GM18867 (cell line): Measurements from ENCODE around the gene PRPF38A.
A peak's percentile ranks its signal among the peaks of the same experiment; 100 is the strongest.
"Not testable (repeated sequence)": the region's sequence is repeated elsewhere in the genome, so short reads cannot be mapped to it uniquely, and the experiment has no call there.

Source experiments
- ATAC-seq: cut with Tn5 transposase; IDR thresholded peaks from one replicate; pipeline ENCODE4 v1.9.1; 2021; ENCODE audit warnings: mild to moderate bottlenecking, moderate library complexity; ENCODE audit not compliant: unreplicated experiment

Gene PRPF38A

GRCh38 chr1:52404116-52404974 lies at the start of gene PRPF38A, which contains the start of gene ORC1:
TSS of gene PRPF38A (plus strand) at chr1:52404602. CDS start at chr1:52404750, 148 bp downstream.
TSS of gene ORC1 (minus strand) at chr1:52404423. CDS start at chr1:52402223, 2,200 bp downstream.
- ATAC-seq = peak; percentile 90

DNA sequence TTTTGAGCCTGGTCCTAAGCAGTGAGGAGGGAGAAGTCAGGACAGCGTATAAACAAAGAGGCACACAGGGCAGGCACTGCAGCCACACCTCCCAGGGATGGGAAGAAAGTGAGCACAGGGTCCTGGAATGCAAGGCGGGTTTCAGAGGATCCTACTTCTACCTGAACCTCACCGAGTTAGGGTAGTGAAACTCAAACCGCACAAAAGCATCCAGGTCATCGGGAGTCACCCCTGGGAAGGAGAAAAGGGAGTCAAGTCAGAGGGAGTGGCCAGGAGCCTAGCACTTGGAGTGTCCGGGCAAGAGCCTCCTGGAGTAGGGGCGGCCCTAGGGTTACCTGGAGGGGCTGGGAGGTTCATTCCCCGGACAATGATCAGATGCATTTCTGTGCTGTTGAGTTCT lies 49.0 kb upstream of the PRPF38A start:
- ATAC-seq = no peak

DNA sequence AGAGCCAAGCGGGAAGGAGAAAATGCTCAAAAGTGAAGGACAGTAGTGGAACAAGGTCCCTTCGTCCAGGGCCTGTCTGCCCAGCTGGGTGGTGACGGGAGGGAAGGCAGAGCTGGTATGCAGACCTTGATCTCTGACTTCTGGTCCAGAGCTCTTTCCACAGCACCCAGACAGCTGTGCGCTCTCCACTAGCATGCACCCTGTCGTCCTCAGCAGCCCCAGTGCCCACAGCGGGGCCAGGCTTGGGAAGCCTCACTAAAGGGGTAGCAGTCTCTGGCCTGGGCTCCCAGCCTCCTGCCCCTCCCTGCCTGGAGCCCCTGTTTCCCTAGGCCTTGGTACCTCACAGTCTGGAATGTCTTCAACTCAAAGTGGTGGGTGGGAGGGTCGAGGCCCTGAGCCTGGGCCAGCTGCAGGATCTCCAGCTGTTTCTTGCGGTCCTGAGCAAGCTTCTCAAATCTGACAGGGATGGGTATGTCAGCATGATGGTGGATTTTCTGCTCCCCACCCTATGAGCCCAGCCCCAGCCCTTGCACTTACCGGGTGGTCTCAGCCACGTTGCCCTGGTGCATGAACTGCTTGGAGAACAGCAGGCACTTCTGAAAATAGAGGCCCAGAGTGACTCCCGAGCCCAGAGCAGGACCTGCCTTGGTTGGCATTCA lies 48.4 kb upstream of the PRPF38A start:
- no peak for ATAC-seq

DNA sequence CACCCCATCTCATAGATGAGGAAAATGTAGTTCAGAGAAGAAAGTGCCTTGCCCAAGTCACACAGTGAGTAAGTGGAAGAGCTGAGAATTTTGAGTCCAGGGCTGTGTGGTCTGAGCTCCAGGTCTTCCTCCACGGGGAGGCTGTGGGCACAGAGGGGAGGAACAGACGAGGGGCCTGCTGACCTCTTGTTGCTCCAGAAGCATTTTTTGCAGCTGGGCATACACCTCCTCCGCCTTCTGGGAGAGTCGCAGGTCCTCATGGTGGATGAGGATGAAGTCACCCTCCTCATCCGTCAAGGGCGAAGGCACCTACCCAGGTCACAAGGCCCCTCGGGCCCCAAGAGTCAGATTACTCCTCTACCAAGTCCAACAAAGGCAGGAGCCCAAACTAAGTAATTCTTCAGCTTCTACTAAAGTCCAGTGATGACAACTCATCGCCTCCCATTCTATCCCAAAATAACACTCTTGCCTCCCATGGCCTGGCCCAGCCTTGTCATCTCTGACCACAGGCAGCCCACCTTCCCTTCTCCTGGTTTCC lies 47.5 kb upstream of the PRPF38A start:
- ATAC-seq = no peak

- ATAC-seq = no peak
Observed at GRCh38 chr1:52357397-52357796, 47.0 kb upstream of the PRPF38A start.

- ATAC-seq = no peak
Observed at GRCh38 chr1:52358851-52359497, 45.4 kb upstream of the PRPF38A start.

DNA sequence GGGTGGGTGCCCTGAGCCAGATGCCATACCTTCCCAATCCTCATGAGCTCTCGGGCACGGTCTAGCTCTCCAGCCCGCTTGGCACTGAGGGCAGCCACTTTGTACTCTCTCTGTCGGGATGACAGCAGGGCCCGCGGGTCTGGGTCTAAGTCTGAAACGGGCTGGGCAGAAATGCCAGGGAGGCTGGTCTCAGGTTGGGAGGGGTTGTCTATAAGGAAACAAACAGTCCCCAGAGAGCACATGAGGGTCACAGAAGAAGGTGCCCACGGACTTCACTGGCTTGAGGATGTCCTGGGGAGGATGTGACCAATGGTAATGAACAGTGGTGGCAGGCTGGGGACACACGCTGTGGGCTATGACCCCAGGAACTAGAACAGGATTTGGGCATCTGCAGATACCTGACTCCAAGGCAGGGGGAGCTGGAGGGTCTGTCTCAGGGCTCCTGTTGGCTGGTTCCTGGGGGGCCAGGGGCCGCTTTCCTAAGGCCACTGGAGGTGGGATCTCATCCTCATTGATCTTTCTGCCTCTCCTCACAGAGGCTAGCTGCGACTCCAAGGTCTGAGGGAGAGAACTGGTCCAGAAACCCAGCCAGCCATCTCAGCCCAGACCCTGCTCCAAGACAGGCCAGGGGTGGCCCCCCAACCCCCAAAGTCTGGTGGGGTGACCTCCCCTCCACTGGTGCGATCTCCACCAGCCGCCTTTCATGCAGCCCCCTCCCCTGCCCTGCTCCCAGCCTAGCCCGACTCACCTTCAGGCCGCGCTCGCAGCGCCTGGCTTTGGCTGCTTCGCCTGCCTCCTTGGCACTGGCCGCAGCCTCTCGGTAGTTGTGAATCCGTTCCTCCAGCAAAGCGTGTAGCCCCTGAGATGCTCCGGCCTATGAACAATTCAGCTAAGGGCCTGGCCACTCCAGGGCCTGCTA lies 44.5 kb upstream of the PRPF38A start:
- no peak for ATAC-seq

DNA sequence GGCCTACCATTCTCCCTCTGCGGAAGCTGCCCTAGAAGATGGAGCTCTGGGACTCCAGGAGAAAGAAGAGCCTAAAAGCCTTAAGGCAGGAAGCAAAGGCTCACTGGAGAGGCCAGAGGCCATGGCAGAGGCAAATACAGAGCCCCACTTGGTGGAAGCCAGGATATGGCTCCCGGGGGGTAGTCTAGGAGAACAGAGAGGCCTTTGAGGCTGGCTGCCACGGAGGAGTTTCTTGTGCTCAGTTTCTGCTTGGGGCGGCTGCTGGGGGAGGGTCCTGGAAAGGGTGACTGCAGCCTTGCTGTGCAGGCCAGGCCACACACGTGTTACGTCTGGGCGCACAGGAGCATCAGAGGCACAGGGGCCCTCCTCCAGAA lies 43.8 kb upstream of the PRPF38A start:
- ATAC-seq = no peak

DNA sequence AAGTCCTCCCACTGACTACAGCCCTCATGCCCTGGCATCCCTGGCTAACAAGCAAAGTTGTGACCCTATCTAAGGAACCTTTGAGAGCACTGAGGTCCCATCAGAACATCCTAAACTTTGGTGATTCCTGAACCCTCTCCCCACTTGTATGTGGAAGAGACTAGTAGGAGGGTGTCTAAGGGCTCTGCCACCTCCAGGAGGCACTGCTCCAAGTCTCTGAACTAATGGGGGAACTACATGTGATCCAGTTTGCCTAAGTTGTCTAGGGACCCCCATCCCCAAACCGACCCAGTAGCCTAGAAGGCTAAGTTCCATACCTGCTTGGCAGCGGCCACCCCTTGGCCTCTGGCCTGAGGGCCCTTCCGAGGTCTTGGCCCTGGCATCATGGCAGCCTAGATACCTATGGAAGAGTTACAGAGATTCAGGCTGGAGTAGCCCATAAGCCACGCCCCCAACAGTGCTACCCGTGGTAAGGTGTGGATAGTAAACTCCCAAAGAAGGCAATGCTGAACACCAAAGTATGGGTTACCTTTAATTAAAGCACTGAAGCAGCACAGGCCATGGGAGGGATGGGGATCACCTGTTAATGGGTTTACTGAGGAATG lies 40.1 kb upstream of the PRPF38A start:
- no peak for ATAC-seq

DNA sequence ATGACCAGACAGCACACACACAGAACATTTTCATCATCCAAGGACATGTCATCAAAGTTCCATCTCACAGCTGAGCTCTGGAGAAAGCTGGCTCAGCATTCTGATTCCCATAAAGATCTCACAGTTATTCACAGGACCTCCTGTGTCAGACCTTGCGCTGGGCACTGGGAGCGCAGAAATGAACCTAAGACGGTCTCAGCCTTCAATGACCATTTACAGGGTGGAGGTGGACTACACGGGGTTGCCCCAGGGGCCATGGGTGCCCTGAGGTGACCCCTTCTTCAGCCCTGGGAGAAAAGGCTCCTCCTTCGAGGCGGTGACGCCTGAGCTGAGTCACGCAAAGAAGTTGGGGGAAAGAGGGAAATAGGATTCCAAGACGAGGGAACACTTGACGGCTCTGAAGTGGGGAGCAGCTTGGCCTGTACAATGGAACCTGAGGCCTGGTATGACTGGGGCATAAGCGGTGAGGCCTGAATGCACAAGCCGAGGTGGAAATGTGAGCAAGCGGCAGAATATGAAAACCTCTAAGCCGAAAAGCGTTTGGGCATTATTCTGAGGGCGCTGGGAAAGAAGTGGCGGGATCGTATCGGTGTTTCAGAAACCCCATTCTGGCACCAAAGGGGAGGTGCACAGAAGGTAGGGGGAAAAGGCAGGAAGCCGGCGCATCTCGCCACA lies 39.2 kb upstream of the PRPF38A start:
- ATAC-seq = no peak

- peak; percentile 92 for ATAC-seq
Observed at GRCh38 chr1:52365746-52366516, 38.5 kb upstream of the PRPF38A start, which contains the start of gene CC2D1B. TSS of gene CC2D1B (minus strand) at chr1:52366205. CDS start at chr1:52364620, 1,585 bp downstream.

DNA sequence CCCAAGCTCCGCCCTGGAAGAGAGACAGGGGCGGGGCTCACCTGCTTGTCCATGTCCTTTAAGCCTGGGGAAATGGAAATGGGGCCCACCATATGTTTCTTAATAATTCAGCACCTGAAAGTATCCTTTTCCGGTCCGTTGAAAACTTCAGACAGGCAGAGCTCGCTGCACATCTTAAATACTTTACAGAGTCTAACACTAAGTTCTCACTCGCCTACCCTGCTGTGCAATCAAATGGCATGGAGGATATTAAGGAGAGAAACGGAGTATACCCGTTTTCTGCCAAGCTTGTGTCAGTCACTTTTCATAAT lies 37.9 kb upstream of the PRPF38A start:
- ATAC-seq = no peak

DNA sequence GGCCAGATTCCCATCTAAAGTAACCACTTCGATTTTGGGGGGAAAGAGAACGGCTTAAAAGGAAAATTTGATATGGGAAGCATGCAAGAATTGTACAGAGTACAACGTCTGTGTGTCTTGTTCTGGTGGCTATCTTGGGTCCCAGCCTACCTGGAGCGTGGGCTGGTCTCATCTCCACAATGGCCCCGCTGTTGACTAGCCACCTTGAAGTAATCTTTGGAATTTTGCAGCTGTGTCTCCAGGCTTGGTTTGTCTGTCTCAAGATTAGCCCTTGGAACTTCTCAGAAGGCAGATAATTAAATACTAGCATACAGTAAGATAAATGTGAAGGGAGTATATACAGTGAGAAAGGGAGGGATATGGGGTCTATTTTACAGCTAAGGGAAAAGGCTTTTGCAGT lies 37.1 kb upstream of the PRPF38A start:
- ATAC-seq = no peak

- no peak for ATAC-seq
Observed at GRCh38 chr1:52368383-52369172, 35.8 kb upstream of the PRPF38A start.

DNA sequence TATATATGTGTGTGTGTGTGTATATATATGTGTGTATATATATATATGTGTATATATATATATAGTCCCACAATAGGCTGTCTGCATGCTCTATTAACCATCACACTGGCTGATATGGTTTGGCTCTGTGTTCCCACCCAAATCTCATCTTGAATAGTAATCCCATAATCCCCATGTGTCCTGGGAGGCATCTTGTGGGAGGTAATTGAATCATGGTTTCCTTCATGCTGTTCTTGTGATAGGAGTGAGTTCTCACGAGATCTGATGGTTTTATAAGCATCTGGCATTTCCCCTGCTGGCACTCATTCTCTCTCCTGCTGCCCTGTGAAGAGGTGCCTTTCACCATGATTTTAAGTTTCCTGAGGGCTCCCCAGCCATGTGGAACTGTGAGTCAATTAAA lies 34.6 kb upstream of the PRPF38A start:
- ATAC-seq = not testable (repeated sequence)

DNA sequence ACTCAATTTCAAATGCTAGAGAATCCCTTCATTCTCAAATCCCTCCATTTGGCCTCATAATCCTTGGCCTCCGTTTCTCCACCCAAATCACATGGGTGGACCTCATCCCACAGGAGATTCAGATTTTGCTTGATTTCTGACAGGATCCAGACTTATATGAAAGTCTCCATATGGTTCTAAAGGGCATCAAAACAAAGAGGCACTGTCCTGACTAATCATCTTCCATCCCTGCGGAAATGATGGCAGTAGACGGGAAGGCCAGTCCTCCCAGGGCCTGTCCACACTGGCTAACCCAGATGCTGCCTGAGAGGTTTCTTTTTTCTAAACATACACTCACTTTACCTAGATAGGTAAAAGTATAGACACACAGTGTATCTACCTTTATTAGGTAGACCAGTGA lies 19.0 kb upstream of the PRPF38A start:
- no peak for ATAC-seq

DNA sequence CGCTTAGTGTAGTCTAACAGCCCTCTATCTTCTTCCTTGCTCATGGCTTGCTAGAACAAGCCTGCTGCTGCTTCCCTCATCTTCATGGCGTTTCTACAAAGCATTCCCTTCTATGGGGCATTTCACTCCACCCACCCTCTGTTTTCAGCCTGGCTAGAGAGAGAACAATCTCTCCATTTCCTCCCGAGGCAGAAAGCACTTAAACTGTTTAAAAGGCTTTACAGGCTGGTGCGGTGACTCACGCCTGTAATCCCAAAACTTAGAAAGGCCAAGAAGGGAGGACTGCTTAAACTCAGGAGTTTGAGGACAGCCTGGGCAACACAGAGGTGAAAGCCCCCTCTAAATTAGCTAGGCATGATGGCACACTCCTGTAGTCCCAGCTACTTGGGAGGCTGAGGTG lies 17.9 kb upstream of the PRPF38A start:
- ATAC-seq = no peak

DNA sequence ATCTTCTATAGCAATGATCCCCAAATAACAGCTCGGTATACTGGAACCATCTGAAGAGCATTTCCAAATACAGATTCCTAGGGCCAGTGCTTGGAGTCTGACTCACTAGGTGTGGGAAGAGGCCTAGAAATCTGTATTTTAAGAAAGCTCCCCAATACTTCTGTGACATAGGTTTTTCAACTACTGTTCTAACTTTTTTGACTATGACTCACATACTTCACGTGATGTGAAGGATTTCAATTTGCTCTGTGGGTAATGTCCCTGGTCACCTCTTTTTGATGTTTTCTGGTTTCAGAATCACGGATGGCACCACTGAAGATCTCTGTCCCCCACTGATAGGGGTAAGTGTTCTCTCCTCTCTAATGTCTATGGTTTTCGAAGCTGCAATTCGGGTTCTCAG lies 11.2 kb upstream of the PRPF38A start:
- ATAC-seq = no peak
